Dermis microvascular lymphatic vessel endothelial cell (primary cell): ENCODE results near the gene TMEM250. TPM values are rescaled to one million over a fixed set of nuclear protein-coding genes. Genes with fewer than 3 reads are reported as not detected.
"Not testable (repeated sequence)": the region's sequence is repeated elsewhere in the genome, so short reads cannot be mapped to it uniquely, and the experiment has no call there.

Experiments used
- DNase-seq, 2 donors: peaks; one replicate each; pipeline versions ENCODE4 v3.0.0 to v3.0.0-alpha.2; 2010; ENCODE audit warnings: low read depth in 2 of 2
- total RNA-seq: library from RNA; depleted of rRNA; stranded (reverse); fragments of >200 nt; gene quantifications from 2 replicates; pipeline ENCODE4 v1.2.1, GENCODE V29; 2014

TMEM250 gene, protein sequence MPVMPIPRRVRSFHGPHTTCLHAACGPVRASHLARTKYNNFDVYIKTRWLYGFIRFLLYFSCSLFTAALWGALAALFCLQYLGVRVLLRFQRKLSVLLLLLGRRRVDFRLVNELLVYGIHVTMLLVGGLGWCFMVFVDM
- 40.2 and 57.1 TPM in 2 replicates for total RNA-seq

DNA sequence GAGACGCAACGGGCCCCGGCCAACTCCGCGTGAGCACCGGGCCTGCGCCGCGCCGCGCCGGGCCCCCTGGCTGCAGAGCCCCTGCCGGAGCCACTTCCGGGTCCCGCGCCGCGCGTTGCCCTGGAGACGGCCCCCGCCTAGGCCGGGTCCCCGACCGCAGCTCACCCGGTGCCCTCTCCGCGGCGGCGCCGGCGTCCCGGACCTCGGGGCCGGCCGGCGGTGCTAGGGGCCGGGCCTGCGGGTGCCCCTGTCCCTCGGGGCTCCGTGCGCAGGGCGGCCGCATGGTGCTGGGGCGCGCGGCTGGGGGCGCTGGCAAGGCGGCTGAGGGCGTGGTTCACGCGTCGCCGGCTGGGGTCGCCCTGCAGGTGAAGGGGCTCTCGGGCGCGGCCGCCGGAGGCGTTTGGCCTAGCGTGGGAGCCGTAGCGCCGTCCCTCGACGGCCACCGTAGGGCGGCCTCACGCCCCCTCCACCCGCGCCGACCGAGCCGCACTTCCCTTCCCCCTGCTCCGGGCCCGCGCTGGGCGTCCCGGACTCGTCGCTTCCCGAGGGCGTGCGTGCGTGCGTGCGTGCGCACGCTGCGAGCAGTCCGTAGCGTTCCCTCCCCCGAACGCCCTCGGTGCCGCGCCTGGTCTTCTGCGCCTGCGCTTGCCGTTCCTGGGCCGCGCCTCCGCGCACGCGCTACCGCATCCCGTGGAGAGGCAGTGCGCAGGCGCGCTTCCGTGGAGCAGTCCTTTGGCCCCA, at the start of gene TMEM250:
Gene TMEM250, minus strand, starts transcription at position 556 of the 741 bp plus-strand sequence. CDS start 1,975 bp downstream, outside the sequence.
- DNase-seq: peak; percentile 93 to 97

DNA sequence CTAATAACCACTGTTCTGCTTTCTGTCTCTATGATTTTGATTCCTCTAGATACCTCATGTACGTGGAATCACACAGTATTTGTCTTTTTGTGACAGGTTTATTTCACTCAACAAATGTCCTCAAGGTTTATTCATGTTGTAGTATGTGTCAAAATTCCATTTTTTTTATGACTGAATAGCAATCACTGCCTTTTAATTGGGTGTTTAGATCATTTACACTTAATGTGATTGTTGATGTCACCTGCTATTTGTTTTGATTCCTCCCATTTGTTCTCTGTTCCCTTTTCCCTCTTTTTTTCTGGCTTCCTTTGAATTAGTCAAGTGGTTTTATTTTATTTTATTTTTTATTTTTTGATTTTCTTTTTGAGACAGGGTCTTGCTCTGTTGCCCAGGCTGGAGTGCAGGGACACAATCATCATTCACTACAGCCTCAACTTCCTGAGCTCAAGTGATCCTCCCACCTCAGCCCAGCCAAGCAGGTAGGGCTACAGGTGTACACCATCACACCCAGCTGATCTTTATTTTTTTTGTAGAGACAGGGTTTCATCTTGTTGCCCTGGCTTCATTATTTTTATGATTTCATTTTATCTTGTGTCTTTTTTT, 44.7 kb upstream of the TMEM250 start:
- no peak for DNase-seq

DNA sequence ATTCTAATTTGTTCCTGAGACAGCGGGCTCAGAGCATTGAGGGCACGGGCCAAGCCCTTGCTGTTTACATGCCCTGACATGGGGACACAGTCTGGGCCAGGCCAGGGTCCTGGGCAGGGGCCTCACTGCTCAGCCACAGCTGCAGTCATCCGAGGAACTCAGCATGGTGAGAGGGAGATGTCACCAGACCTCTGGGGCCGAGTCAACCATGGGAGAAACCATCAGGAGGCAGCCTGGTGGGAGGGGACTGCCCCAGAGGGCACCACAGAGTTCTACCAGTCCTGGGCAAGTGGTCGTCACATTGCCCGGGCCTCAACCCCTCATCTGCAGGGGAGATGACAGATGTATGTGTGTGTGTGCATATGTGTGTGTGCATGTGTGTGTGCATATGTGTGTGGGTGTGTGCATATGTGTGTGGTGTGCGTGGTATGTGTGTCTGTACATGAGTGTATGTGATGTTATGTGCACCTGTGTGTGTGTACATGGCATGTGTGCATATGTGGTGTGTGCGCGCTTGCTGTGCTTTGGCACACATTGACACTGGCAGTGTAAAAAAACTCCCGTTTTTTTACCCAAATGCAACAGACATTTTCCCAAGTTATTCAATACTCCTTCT, 42.4 kb upstream of the TMEM250 start:
- DNase-seq: no peak

- no peak for DNase-seq
Measured at GRCh38 chr9:136160381-136160841, 41.7 kb upstream of the TMEM250 start.

DNA sequence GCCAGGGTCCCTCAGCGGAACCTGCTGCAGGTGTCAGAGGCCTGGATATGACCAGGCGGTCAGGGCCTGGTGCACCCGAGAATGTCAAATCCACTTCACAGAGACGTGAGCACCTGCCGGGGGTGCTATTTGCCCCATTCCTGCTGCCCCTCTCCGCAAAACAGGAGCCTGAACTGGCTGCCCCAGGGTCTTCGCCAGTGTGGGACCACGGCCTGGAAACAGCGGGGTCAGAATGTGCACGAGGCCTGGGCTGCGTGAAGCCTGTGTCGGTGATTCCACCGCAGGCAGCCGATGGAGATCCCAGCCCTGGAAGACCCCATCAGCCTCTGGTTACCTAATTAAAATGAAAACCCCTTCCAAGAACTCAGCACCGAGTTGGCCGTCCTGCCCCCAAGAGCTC, 41.2 kb upstream of the TMEM250 start:
- no peak for DNase-seq

DNA sequence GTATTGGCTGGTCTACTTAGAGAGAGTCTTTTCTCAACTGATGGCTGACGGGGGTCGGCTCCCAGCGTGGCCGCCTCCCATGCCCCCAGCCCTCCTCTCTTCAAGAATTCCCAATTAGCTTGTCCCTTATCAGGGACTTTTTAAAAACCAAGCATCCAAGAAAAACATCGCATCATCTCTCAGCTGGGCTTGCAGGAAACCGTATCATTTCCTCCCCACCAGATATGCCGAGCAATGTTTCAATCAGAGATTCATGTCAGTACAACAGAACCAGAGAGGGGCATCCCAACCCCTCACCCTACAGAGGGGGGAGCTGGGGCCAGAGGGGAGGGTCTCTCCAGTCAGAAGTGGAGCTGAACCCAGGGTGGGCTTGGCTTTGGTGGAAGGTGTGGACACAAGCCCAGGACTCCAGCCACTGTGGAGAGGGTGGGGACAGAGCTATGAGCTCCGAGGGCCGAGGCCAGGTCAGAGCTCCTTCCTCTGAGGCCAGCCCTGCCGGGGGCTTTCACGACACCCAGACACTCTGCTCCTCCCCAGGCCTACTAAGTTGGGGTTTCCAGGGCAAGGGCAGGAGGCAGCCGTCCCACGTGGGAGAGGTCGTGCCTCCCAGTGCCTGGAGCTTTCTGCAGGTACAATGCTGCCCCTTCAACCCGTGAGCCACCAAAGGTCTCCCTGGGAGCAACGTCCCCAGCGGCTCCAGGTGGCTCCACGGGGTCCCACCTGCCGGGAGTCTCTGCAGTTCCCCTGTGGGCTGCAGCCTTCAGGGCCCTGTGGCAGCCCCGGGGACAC, 39.0 kb upstream of the TMEM250 start:
- peak; percentile 60 to 73 for DNase-seq

DNA sequence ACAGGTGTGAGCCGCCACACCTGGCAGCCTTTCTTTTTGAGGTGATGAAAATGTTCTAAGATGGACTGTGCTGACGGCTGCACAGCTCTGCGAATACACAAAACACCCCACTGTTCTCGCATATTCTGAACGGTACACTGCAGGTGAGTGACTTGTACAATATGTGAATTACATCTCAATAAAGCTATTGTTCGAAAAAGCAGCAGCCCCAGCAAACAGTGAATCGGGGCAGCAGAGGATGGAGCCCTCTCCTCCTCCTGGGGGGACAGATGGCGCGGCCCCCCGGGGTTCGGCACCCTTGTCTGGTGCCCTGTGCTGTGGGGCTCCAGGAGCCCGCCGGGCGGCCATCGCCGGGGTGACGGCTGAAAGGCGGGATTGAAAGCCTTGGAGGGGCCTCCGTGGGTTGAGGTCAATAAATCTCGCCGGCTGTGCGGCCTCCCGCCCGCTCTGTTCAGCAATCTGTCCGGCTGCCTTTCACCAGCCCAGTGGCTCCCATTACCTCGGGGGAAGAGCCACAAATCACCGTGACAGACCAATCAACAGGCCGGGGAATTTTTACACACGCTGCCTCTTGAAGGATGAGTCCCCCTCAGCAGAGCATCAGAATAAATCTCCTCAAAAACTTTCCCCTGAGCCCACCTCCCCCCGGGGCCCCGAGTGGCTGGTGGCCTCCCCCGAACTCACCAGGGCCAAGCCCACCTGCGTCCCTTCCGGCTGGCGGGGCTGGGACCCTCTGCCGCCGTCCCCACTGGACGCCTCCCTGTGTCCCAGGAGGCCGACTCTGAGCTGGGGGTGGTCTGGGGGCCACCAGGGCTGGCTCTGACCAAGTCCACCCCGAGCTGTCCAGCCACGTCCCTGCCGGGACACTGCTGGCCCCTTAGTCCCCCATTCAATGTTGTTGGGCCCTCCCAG, 37.8 kb upstream of the TMEM250 start:
- no peak for DNase-seq

DNA sequence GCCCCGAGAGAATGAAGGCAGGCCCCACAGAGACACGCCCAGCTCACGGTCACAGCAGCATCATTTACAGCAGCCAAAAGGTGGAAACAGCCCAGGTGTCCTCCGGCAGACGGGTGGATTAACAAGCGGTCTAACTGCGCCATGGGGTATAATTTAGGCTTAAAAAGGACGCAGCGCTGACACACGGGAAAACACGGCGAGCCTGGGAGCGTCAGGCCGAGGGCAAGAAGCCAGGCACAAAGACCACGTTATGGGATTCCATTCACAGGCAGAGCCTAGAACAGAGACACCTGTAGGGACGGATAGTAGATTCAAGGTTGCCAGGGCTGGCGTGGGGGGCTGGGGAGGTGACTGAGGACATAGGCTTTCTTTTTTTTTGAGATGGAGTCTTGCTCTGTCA, 36.9 kb upstream of the TMEM250 start:
- DNase-seq: no peak

GRCh38 chr9:136154943-136155342, 36.3 kb upstream of the TMEM250 start:
- DNase-seq: no peak

GRCh38 chr9:136153381-136154065, 34.8 kb upstream of the TMEM250 start:
- no peak for DNase-seq

DNA sequence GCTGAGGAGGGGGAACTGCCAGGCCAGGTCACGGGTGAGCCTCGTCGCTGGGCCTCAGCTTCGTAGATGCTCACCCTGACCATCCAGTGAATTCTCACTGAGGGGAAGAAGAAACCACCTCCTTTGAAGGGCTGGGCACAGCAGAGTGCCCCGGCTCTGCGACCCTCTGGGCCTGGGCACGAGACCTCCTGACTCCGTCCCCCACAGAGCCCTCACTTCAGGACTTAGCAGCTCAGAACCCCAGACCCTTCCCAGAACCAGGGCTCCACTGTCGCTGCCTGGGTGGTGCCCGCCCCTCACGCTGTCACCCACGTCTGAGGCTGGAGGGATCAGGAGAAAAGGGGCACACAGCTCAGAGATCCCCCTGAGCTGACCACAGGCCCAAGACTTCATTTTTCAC, 34.3 kb upstream of the TMEM250 start:
- no peak for DNase-seq

DNA sequence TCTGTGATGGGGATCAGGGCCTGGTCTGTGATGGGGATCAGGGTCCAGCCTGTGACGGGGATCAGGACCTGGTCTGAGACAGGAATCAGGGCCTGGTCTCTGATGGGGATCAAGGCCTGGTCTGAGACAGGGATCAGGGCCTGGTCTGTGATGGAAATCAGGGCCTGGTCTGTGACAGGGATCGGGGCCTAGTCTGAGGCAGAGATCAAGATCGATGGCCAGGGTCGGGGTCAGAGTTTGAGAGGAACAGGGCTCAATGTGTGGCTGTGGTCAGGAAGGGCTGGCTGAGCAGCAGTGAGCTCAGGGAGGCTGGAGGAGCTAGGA, 33.8 kb upstream of the TMEM250 start:
- DNase-seq: no peak

DNA sequence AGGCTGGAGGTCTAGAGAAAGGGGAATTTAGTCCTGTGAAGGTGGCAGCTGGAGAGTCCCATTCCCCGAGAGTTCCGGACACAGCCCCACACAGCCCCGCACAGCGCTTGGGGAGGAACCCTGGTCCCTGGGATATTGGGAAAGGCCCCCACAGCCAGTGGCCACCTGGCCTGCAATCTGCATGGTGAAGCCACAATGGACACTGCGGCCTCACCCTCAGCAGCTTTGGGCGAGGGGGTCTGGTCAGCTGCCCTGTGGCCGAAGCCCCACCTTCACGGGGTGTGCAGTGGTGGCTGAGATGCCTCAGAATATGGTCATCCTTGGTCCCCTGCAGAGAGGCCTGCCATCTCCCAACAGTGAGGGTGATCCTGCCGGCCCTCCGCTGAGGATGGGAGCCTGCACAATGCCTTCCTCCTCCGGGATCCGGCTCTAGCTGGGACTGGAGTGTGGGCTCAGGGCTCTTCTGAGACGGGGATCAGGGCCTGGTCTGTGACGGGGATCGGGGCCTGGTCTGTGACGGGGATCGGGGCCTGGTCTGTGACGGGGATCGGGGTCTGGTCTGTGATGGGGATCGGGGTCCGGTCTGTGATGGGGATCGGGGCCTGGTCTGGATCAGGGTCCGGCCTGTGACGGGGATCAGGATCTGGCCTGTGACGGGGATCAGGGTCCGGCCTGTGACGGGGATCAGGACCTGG, 33.3 kb upstream of the TMEM250 start:
- no peak for DNase-seq

GRCh38 chr9:136151214-136151804, 32.6 kb upstream of the TMEM250 start:
- DNase-seq: no peak

DNA sequence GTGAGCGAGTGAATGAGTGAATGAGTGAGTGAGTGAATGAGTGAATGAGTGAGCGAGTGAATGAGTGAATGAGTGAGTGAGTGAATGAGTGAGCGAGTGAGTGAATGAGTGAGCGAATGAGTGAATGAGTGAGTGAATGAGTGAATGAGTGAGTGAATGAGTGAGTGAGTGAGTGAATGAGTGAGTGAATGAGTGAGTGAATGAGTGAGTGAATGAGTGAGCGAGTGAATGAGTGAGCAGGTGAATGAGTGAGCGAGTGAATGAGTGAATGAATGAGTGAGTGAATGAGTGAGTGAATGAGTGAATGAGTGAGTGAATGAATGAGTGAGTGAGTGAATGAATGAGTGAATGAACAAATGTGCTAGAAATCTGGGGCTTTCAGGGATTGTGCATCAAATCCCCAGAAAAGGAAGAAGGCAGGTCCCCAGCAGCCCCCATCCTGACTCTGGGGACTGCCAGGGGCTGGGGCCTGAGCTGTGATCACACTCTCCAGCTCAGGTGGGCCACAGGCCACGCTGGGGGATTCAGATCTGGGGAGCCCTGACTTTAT, 32.1 kb upstream of the TMEM250 start:
- not testable (repeated sequence) for DNase-seq

DNA sequence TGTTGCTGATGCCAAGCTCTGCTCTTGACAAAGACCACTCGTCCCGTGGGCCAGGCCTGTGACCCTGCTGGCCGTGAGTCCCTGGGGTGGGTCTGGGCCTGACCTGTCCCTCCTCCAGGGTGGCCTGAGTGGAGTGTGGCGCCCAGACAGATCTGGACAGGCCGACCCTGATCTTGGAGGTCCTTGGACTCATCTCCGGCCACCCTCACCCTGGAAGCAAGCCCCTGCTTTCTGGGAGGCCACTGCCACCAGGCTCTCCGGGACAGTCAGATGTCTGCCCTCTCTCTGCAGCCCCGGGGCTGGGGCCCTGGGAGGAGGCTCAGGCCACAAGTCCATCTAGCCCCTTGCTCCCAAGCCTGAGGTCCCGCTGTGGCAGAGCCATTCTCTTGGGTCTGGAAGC, 31.2 kb upstream of the TMEM250 start:
- DNase-seq: no peak

- no peak for DNase-seq
Measured at GRCh38 chr9:136149337-136149736, 30.7 kb upstream of the TMEM250 start.

- no peak for DNase-seq
Measured at GRCh38 chr9:136148766-136149165, 30.1 kb upstream of the TMEM250 start.
